Activated T-helper 2 cell treated with anti-CD3 and anti-CD28 coated beads, Interferon-gamma antibody, Interleukin-2, Interleukin-4, amounts not matched to agents 10 μg/mL and 5 μg/mL and 100 μg/mL, durations not matched to agents 14 hours and 24 hours and 36 hours (primary cell): ENCODE results near the gene SRRM5. TPM values are rescaled to one million over a fixed set of nuclear protein-coding genes. Genes with fewer than 3 reads are reported as not detected.
A peak's percentile ranks its signal among the peaks of the same experiment; 100 is the strongest.

Source experiments
- DNase-seq: peaks from one replicate; pipeline ENCODE4 v3.0.0; 2021; ENCODE audit warnings: low spot score
- H3K27ac Mint-ChIP-seq: one replicate; pipeline ENCODE4 v1.8.0; 2021; ENCODE audit warnings: mixed read lengths
- H3K27me3 Mint-ChIP-seq: one replicate; pipeline ENCODE4 v1.8.0; 2021; ENCODE audit warnings: low read depth, mixed read lengths
- H3K36me3 Mint-ChIP-seq: one replicate; pipeline ENCODE4 v1.8.0; 2021; ENCODE audit warnings: low read depth, mixed read lengths
- H3K4me1 Mint-ChIP-seq: one replicate; pipeline ENCODE4 v1.8.0; 2021; ENCODE audit warnings: low read depth, mixed read lengths
- H3K4me3 Mint-ChIP-seq: one replicate; pipeline ENCODE4 v1.8.0; 2021; ENCODE audit warnings: low read depth, mild to moderate bottlenecking, moderate library complexity, mixed read lengths
- H3K9me3 Mint-ChIP-seq: one replicate; pipeline ENCODE4 v1.8.0; 2021; ENCODE audit warnings: mixed read lengths
- intact Hi-C: fragments of 100-400 bp; cut with micrococcal nuclease; formaldehyde crosslinking; loops from one replicate; pipeline ENCODE4 v1.15.1; 2023
- total RNA-seq: library from RNA; stranded (reverse); gene quantifications from 2 replicates; pipeline ENCODE4 v1.2.3, GENCODE V29; 2022

Gene SRRM5
- total RNA-seq, 1 donor from 2014 or later, result 0.46 TPM

- Mint-ChIP-seq H3K9me3 (no peaks in the 10 kb centered on the region), H3K27me3 (no peaks in the 10 kb centered on the region), H3K27ac (no peak overlapping the region), H3K4me1 (peaks cover 1% of the 10 kb centered on the region), H3K36me3 (peaks cover 3% of the 10 kb centered on the region), H3K4me3 (no peak overlapping the region)
- no peak for DNase-seq
- intact Hi-C loops, result no loop called here
These were observed 4.4 kb upstream of the SRRM5 start for GRCh38 chr19:43607238-43608205.

- H3K27me3 Mint-ChIP-seq, result no peaks in the 10 kb centered on the region
- H3K36me3 Mint-ChIP-seq, result no peaks in the 10 kb centered on the region
- H3K4me3 Mint-ChIP-seq, result no peak overlapping the region
- H3K27ac Mint-ChIP-seq, result no peak overlapping the region
- DNase-seq, result no peak
- intact Hi-C loops, result no loop called here
- peaks cover 1% of the 10 kb centered on the region for H3K4me1 Mint-ChIP-seq
- H3K9me3 Mint-ChIP-seq, result no peaks in the 10 kb centered on the region
These were observed 2.0 kb upstream of the SRRM5 start for GRCh38 chr19:43609872-43610271.

- H3K4me1 Mint-ChIP-seq, result peaks cover 1% of the 10 kb centered on the region
- H3K27me3 Mint-ChIP-seq, result no peaks in the 10 kb centered on the region
- intact Hi-C loops, result no loop called here
- H3K9me3 Mint-ChIP-seq, result no peaks in the 10 kb centered on the region
- no peak for DNase-seq
- no peak overlapping the region for H3K4me3 Mint-ChIP-seq
- no peaks in the 10 kb centered on the region for H3K36me3 Mint-ChIP-seq
- H3K27ac Mint-ChIP-seq, result no peak overlapping the region
These were observed 1.4 kb upstream of the SRRM5 start for GRCh38 chr19:43610493-43610892.

- intact Hi-C loops, result no loop called here
- Mint-ChIP-seq H3K4me3 (no peak overlapping the region), H3K36me3 (no peaks in the 10 kb centered on the region)
These were observed 486 bp downstream of the SRRM5 start for GRCh38 chr19:43612374-43612773.

GRCh38 chr19:43616306-43616705 lies 4.4 kb downstream of the SRRM5 start:
- DNase-seq, result no peak
- Mint-ChIP-seq H3K4me1 (peaks cover 16% of the 10 kb centered on the region), H3K27me3 (no peaks in the 10 kb centered on the region), H3K9me3 (no peaks in the 10 kb centered on the region), H3K4me3 (no peak overlapping the region), H3K27ac (no peak overlapping the region), H3K36me3 (no peaks in the 10 kb centered on the region)
- intact Hi-C loops, result loop anchor here (5.0 kb wide), 1 partner anchor 886 kb away; the partner anchor contains the start of gene ZNF180

More at GRCh38 chr19:43612374-43612773, 486 bp downstream of the SRRM5 start:
- Mint-ChIP-seq H3K27ac (no peak overlapping the region), H3K27me3 (no peaks in the 10 kb centered on the region), H3K4me1 (peaks cover 1% of the 10 kb centered on the region), H3K9me3 (no peaks in the 10 kb centered on the region)
- no peak for DNase-seq

GRCh38 chr19:43616954-43617353 lies 5.1 kb downstream of the SRRM5 start:
- intact Hi-C loops, result loop anchor here (5.0 kb wide), 1 partner anchor 885 kb away; the partner anchor contains the start of gene ZNF180
- peaks cover 18% of the 10 kb centered on the region for H3K4me1 Mint-ChIP-seq
- H3K4me3 Mint-ChIP-seq, result no peak overlapping the region
- no peaks in the 10 kb centered on the region for H3K9me3 Mint-ChIP-seq
- H3K36me3 Mint-ChIP-seq, result no peaks in the 10 kb centered on the region
- no peak for DNase-seq
- H3K27ac Mint-ChIP-seq, result no peak overlapping the region
- no peaks in the 10 kb centered on the region for H3K27me3 Mint-ChIP-seq

- no peak for DNase-seq
- H3K4me1 Mint-ChIP-seq, result peaks cover 18% of the 10 kb centered on the region
- intact Hi-C loops, result loop anchor here (1.0 to 5.0 kb wide), 3 partner anchors 23 to 883 kb away; partner anchors contain the start of genes IRGQ, PINLYP, XRCC1 and ZNF180
- no peaks in the 10 kb centered on the region for H3K9me3 Mint-ChIP-seq
- H3K27me3 Mint-ChIP-seq, result no peaks in the 10 kb centered on the region
- peak overlapping the region; percentile 90 for H3K4me3 Mint-ChIP-seq
- peak overlapping the region; percentile 96 for H3K27ac Mint-ChIP-seq
- H3K36me3 Mint-ChIP-seq, result no peaks in the 10 kb centered on the region
These were observed 7.0 kb downstream of the SRRM5 start for GRCh38 chr19:43618921-43619261.

GRCh38 chr19:43619262-43620060 lies 7.6 kb downstream of the SRRM5 start, which contains the start of gene ZNF428:
Gene ZNF428, minus strand, starts transcription at chr19:43619629. Its CDS starts 5,325 bp downstream, at chr19:43614304.
- Mint-ChIP-seq H3K4me1 (peaks cover 18% of the 10 kb centered on the region), H3K4me3 (peak within 1 kb of the TSS; percentile 90), H3K36me3 (no peaks in the 10 kb centered on the region), H3K9me3 (no peaks in the 10 kb centered on the region), H3K27ac (peak within 1 kb of the TSS; percentile 96), H3K27me3 (no peaks in the 10 kb centered on the region)
- DNase-seq, result peak; percentile 86
- intact Hi-C loops, result loop anchor here (1.0 to 5.0 kb wide), 3 partner anchors 23 to 883 kb away; partner anchors contain the start of genes IRGQ, PINLYP, XRCC1 and ZNF180

GRCh38 chr19:43620061-43621001 lies 8.4 kb downstream of the SRRM5 start:
- Mint-ChIP-seq H3K27me3 (no peaks in the 10 kb centered on the region), H3K4me3 (peak overlapping the region; percentile 90), H3K9me3 (no peaks in the 10 kb centered on the region), H3K4me1 (peaks cover 25% of the 10 kb centered on the region), H3K27ac (peak overlapping the region; percentile 96), H3K36me3 (no peaks in the 10 kb centered on the region)
- DNase-seq, result peak; percentile 78
- intact Hi-C loops, result no loop called here

GRCh38 chr19:43622070-43622469 lies 10.2 kb downstream of the SRRM5 start:
- Mint-ChIP-seq H3K36me3 (no peaks in the 10 kb centered on the region), H3K27me3 (peaks cover 5% of the 10 kb centered on the region), H3K9me3 (no peaks in the 10 kb centered on the region), H3K27ac (no peak overlapping the region), H3K4me3 (no peak overlapping the region), H3K4me1 (peaks cover 28% of the 10 kb centered on the region)
- intact Hi-C loops, result no loop called here
- DNase-seq, result no peak

GRCh38 chr19:43622956-43623355 lies 11.1 kb downstream of the SRRM5 start:
- DNase-seq, result no peak
- Mint-ChIP-seq H3K36me3 (no peaks in the 10 kb centered on the region), H3K27ac (no peak overlapping the region), H3K9me3 (no peaks in the 10 kb centered on the region), H3K4me1 (peaks cover 28% of the 10 kb centered on the region), H3K4me3 (no peak overlapping the region), H3K27me3 (peaks cover 5% of the 10 kb centered on the region)
- intact Hi-C loops, result no loop called here
